GM12865 (cell line): ENCODE results near the gene KCNF1.

Source experiments
- DNase-seq: peaks from one replicate; pipeline ENCODE4 v3.0.0; 2010; ENCODE audit warnings: low read depth
- H3K4me3 ChIP-seq: 2 replicates; pipeline ENCODE4 v1.5.1; 2011; ENCODE audit warnings: mild to moderate bottlenecking, low read depth, low read length, control low read depth
- TF ChIP-seq, protein P1 (sequence below): IDR thresholded peaks from 2 replicates; pipeline ENCODE4 v1.5.1; 2011; ENCODE audit warnings: low read length, control low read depth, low read depth, inconsistent platforms; ENCODE audit not compliant: insufficient read depth; ENCODE audit errors: missing control alignments

Gene KCNF1

DNA sequence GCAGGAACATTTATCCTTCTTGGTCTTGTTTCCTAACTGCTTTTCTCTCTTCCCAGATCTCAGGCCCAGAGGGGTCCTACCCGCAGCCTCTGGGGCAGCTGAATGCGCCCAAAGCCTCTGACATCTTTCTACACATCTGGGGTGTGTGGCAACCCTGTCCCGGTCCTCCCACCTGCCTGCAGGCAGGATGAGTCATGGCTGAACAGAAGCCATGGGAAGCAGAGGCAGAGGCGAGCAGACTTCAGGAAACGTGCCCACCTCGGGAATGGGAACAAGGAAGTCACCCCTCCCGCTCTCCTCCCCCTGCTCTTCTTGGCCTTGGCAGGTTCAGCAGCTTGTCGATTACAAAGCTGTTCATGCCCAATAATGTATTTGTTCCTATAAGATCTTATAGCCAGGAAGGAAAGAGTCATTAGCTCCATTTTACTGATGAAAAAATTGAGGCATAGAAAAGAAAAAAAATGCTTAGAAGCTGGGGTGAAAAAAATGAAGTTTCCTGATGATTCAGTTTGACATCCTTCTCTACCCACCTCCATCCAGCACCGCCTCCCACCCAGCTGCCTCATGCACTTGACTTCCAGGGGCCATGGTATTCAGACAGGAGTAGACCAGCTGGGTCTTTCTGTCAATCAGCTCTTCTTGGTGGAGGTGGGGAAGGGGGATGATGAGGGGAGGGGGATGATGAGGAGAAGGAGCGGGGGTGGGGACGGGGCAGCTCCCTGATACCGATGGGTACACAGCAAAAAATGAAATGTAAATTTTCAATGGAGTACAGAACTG, 10.4 kb upstream of the KCNF1 start:
- DNase-seq = no peak
- TF ChIP-seq, protein P1, sequence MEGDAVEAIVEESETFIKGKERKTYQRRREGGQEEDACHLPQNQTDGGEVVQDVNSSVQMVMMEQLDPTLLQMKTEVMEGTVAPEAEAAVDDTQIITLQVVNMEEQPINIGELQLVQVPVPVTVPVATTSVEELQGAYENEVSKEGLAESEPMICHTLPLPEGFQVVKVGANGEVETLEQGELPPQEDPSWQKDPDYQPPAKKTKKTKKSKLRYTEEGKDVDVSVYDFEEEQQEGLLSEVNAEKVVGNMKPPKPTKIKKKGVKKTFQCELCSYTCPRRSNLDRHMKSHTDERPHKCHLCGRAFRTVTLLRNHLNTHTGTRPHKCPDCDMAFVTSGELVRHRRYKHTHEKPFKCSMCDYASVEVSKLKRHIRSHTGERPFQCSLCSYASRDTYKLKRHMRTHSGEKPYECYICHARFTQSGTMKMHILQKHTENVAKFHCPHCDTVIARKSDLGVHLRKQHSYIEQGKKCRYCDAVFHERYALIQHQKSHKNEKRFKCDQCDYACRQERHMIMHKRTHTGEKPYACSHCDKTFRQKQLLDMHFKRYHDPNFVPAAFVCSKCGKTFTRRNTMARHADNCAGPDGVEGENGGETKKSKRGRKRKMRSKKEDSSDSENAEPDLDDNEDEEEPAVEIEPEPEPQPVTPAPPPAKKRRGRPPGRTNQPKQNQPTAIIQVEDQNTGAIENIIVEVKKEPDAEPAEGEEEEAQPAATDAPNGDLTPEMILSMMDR = no peak
- H3K4me3 ChIP-seq = no peak overlapping the region

DNA sequence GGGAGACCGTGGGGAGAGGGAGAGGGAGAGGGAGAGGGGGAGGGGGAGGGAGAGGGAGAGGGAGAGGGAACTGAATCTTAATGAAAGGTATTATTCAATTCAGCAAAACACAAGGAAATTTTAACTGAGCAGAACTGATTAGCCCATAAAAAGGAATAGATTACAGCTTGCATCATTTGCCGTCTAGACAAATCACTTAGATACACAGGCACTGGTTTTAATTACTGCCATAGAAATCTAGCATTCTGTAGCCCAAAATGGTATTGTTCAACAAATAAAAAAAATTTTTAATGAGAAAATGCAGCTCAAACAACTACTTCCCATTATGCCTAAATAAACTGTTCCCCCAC, 7.9 kb upstream of the KCNF1 start:
- DNase-seq = no peak
- TF ChIP-seq, protein P1 = no peak
- H3K4me3 ChIP-seq = no peak overlapping the region

DNA sequence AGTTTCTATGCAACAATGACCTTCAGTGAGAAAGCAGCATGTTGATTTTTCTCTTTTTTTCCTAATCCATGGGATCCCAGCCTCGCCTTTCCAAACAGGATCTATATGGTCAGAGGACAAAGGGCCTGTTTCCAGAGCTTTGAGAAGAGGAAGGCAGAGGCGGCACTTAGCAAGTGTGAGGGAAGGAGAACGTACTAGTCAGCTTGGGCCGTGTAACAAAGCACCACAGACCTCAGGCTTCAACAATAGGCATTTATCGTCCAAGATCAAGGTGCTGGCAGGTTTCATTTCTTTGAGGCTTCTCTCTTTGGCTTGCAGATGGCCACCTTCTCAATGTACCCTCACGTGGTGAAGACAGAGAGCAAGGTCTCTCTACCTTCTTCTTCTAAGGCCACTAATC, 7.3 kb upstream of the KCNF1 start:
- TF ChIP-seq, protein P1 = no peak

DNA sequence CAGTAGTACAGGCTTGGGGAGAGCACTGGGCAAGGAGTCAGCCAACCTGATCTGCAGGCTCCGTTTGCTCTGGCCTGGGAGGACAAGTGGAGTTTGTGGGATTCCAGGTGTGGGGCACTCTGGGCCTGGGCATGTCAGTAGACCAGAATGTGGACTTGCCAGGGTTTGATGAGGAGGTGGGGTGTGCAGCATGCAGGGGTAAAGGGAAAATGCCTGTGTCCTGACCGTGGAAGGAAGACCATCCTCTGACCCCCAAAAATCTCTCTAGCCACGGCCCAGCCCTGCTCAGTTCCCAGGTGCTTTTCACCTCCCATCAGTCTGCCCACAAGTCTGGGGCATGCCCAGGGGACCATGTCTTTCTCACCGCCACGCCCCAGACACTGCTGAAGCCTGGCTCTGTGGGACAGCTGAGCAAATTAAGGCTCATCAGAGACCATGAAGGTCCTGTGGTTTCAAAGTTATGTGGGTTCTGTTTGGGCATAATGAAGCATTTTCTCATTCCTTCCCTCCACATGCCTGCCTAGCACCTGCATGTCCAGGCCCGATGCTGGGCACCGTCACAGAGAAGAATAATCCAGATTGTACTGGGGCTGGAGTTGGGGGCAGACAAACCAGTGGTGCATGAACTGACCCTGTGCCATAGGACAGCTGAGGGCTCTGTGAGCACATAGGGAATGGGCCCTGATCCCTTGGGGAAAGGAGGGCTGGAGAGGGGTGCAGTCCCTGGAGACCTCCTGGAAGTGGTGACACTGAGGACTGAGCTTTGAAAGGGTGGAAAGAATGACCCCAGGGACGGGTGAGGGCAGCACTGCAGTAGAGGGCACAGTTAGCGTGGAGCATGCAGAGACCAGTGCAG, 6.5 kb upstream of the KCNF1 start:
- DNase-seq = no peak
- no peak overlapping the region for H3K4me3 ChIP-seq
- TF ChIP-seq, protein P1 = no peak

More for the DNA sequence above, 7.3 kb upstream of the KCNF1 start:
- no peak for DNase-seq
- no peak overlapping the region for H3K4me3 ChIP-seq

DNA sequence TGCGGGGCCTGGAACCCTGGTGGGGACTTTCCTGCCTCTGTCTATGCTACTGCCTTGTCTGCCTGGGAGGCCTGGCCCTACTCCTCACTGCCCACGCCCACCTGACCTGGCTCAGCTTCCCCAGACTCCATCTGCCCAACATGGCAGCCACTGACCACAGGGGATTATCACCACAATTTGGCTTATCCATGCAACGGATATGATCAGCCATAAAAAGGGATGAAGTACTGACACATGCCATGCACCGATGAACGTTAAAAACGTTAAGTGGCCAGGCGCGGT, 5.9 kb upstream of the KCNF1 start:
- DNase-seq = no peak
- no peak overlapping the region for H3K4me3 ChIP-seq
- TF ChIP-seq, protein P1 = no peak

DNA sequence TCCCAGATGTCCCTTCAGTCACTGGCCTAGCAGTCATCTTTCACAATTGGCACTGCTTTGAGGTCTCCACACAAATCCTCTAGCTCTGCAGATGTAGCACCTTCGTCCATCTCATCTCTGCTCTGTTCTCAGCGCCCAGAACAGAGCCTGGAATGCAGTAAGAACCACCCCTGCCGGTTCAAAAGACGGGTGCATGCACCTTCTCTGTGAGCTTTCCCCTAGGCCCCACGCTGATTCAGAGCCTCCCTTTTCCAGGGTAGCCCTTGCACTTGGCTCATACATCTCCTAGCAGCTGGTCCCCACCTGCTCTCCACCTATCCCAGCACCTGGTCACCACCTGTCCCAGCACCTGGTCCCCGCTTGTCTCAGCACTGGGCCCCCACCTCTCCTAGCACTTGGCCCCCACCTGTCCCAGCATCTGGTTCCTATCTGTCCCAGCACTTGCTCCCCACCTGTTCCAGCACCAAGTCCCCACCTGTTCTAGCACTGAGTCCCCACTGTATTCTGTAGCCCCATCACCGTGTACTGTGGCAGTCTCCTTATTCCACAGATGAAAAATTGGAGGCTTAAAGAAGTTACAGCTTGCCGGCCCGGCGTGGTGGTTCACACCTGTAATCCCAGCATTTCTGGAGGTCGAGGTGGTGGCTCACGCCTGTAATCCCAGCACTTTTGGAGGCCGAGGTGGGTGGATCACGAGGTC, 4.7 kb upstream of the KCNF1 start:
- no peak for DNase-seq
- H3K4me3 ChIP-seq = no peak overlapping the region
- TF ChIP-seq, protein P1 = no peak
